Activated B cell treated with CpG ODN at 0.5 μM for 24 hours (primary cell): ENCODE data around the gene TMEM131L. TPM values are rescaled to one million over a fixed set of nuclear protein-coding genes. Genes with fewer than 3 reads are reported as not detected.
A peak's percentile ranks its signal among the peaks of the same experiment; 100 is the strongest.
"Not testable (repeated sequence)": the region's sequence is repeated elsewhere in the genome, so short reads cannot be mapped to it uniquely, and the experiment has no call there.

Experiments
- ATAC-seq: fragments of 200-7000 bp; cut with Tn5 transposase; one replicate; pipeline ENCODE4 v1.10.0; 2021; ENCODE audit warnings: low read depth, mild to moderate bottlenecking, moderate library complexity
- CTCF ChIA-PET: fragments of 350-600 bp; sonication (Branson Sonifier 250); formaldehyde crosslinking; loops from one replicate; lab custom pipeline; 2021; ENCODE audit warnings: antibody characterized with exemption; lab: Charles Lee
- POLR2A ChIA-PET: fragments of 350-600 bp; sonication (Branson Sonifier 250); formaldehyde crosslinking; loops from one replicate; lab custom pipeline; 2021; ENCODE audit warnings: antibody characterized with exemption; lab: Charles Lee
- DNase-seq: peaks from one replicate; pipeline ENCODE4 v3.0.0; 2022
- H3K27ac Mint-ChIP-seq: one replicate; pipeline ENCODE4 v1.8.0; 2020; ENCODE audit warnings: mixed read lengths
- H3K27me3 Mint-ChIP-seq: one replicate; pipeline ENCODE4 v1.8.0; 2021; ENCODE audit warnings: mixed read lengths
- H3K36me3 Mint-ChIP-seq: one replicate; pipeline ENCODE4 v1.8.0; 2021; ENCODE audit warnings: low read depth, mixed read lengths
- H3K4me1 Mint-ChIP-seq: one replicate; pipeline ENCODE4 v1.8.0; 2021; ENCODE audit warnings: mixed read lengths
- H3K4me3 Mint-ChIP-seq: one replicate; pipeline ENCODE4 v1.8.0; 2020; ENCODE audit warnings: mild to moderate bottlenecking, mixed read lengths
- H3K9me3 Mint-ChIP-seq: one replicate; pipeline ENCODE4 v1.8.0; 2020; ENCODE audit warnings: mixed read lengths
- intact Hi-C: fragments of 100-400 bp; cut with micrococcal nuclease; formaldehyde crosslinking; loops from one replicate; pipeline ENCODE4 v1.15.1; 2024
- total RNA-seq: library from RNA; stranded (reverse); gene quantifications from 2 replicates; pipeline ENCODE4 v1.2.3, GENCODE V29; 2022
- TF ChIP-seq, protein P1 (sequence below): fragments of 200-600 bp; IDR thresholded peaks from one replicate; pipeline ENCODE4 v1.8.0; 2022; ENCODE audit warnings: antibody characterized with exemption, mild to moderate bottlenecking

The TMEM131L gene
- total RNA-seq, 1 donor from 2014 or later = 193 TPM

DNA sequence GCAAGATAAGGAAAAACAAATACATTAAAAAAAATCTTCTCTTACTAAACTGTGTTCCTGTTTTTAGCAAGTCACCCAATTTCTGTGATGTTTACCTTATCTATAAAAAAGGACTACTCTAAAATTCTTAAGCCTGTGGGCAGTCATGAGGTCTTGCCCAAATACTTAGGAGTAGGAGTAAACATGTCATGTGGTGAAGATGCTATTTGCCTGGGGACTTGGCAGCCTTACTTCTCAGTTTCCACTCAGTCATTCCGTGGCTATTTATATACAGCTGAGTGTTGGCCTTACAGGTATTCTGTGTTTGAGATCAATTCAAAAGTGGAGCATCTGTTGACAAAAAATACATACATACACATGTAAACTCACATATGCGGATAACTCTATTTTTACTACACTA is 128.1 kb downstream of the TMEM131L start:
- peaks cover 89% of the 10 kb centered on the region for H3K36me3 Mint-ChIP-seq
- TF ChIP-seq, protein P1, sequence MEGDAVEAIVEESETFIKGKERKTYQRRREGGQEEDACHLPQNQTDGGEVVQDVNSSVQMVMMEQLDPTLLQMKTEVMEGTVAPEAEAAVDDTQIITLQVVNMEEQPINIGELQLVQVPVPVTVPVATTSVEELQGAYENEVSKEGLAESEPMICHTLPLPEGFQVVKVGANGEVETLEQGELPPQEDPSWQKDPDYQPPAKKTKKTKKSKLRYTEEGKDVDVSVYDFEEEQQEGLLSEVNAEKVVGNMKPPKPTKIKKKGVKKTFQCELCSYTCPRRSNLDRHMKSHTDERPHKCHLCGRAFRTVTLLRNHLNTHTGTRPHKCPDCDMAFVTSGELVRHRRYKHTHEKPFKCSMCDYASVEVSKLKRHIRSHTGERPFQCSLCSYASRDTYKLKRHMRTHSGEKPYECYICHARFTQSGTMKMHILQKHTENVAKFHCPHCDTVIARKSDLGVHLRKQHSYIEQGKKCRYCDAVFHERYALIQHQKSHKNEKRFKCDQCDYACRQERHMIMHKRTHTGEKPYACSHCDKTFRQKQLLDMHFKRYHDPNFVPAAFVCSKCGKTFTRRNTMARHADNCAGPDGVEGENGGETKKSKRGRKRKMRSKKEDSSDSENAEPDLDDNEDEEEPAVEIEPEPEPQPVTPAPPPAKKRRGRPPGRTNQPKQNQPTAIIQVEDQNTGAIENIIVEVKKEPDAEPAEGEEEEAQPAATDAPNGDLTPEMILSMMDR = no peak
- intact Hi-C loops = no loop called here
- no peak overlapping the region for H3K4me3 Mint-ChIP-seq
- H3K27me3 Mint-ChIP-seq = no peaks in the 10 kb centered on the region
- ATAC-seq (no peak), DNase-seq (no peak)
- POLR2A ChIA-PET = no interaction called here
- peaks cover 4% of the 10 kb centered on the region for H3K4me1 Mint-ChIP-seq
- H3K27ac Mint-ChIP-seq = no peak overlapping the region
- H3K9me3 Mint-ChIP-seq = no peaks in the 10 kb centered on the region
- CTCF ChIA-PET = no interaction called here

- peaks cover 82% of the 10 kb centered on the region for H3K36me3 Mint-ChIP-seq
- no peaks in the 10 kb centered on the region for H3K27me3 Mint-ChIP-seq
- POLR2A ChIA-PET = interaction anchor here (0.7 to 1.1 kb wide), 2 partner anchors 12 to 22 kb away, joined by 3 read pairs; no protein-coding TSS in a partner anchor
- no peak for DNase-seq
- no peaks in the 10 kb centered on the region for H3K9me3 Mint-ChIP-seq
- H3K4me3 Mint-ChIP-seq = no peak overlapping the region
- peaks cover 10% of the 10 kb centered on the region for H3K4me1 Mint-ChIP-seq
- peak overlapping the region; percentile 30 for H3K27ac Mint-ChIP-seq
- no peak for ATAC-seq
- TF ChIP-seq, protein P1 = no peak
- intact Hi-C loops = no loop called here
- CTCF ChIA-PET = interaction anchor here (1.3 kb wide), 1 partner anchor 22 kb away, joined by 3 read pairs; no protein-coding TSS in a partner anchor
These were observed 129.9 kb downstream of the TMEM131L start for GRCh38 chr4:153595894-153596601.

- ATAC-seq (no peak), DNase-seq (no peak)
- Mint-ChIP-seq H3K4me1 (peaks cover 10% of the 10 kb centered on the region), H3K27me3 (no peaks in the 10 kb centered on the region), H3K4me3 (no peak overlapping the region), H3K9me3 (no peaks in the 10 kb centered on the region), H3K36me3 (peaks cover 86% of the 10 kb centered on the region), H3K27ac (peak overlapping the region; percentile 7)
- ChIA-PET POLR2A (no interaction called here), CTCF (no interaction called here)
- TF ChIP-seq, protein P1 = no peak
- intact Hi-C loops = no loop called here
These were observed 136.6 kb downstream of the TMEM131L start for GRCh38 chr4:153602758-153603157.

- Mint-ChIP-seq H3K4me3 (no peak overlapping the region), H3K36me3 (peaks cover 86% of the 10 kb centered on the region), H3K27ac (no peak overlapping the region), H3K4me1 (peaks cover 10% of the 10 kb centered on the region), H3K9me3 (no peaks in the 10 kb centered on the region), H3K27me3 (no peaks in the 10 kb centered on the region)
- CTCF ChIA-PET = no interaction called here
- DNase-seq (no peak), ATAC-seq (no peak)
- POLR2A ChIA-PET = interaction anchor here (0.6 kb wide), 1 partner anchor 219 kb away, joined by 4 read pairs; no protein-coding TSS in a partner anchor
- intact Hi-C loops = no loop called here
- TF ChIP-seq, protein P1 = no peak
These were observed 137.1 kb downstream of the TMEM131L start for GRCh38 chr4:153603258-153603657.

- intact Hi-C loops = no loop called here
- H3K27ac Mint-ChIP-seq = no peak overlapping the region
These were observed 137.7 kb downstream of the TMEM131L start for GRCh38 chr4:153603835-153604234.

DNA sequence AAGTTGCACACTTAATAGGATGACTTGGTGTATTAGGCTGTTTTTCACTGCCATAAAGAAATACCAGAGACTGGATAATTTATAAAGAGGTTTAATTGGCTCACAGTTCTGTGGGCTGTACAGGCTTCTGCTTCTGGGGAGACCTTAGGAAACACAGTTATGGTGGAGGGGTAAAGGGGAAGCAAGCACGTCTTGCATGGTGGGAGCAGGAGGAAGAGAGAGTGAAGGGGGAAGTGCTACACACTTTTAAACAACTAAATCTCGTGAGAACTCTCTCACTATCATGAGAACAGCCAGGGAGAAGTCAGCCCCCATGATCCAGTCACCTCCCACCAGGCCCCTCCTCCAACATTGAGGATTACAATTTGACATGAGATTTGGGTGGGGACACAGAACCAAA is 142.9 kb downstream of the TMEM131L start:
- intact Hi-C loops, H3K4me3 Mint-ChIP-seq, H3K9me3 Mint-ChIP-seq, H3K27me3 Mint-ChIP-seq, DNase-seq, CTCF ChIA-PET, POLR2A ChIA-PET: not testable (repeated sequence)
- peak; percentile 54 for ATAC-seq
- Mint-ChIP-seq H3K27ac (peak overlapping the region; percentile 43), H3K36me3 (peaks cover 95% of the 10 kb centered on the region), H3K4me1 (peaks cover 11% of the 10 kb centered on the region)

More at GRCh38 chr4:153603835-153604234, 137.7 kb downstream of the TMEM131L start:
- peaks cover under 1% of the 10 kb centered on the region for H3K9me3 Mint-ChIP-seq
- ATAC-seq (no peak), DNase-seq (no peak)
- H3K4me3 Mint-ChIP-seq = no peak overlapping the region
- TF ChIP-seq, protein P1 = no peak
- peaks cover 14% of the 10 kb centered on the region for H3K4me1 Mint-ChIP-seq
- no peaks in the 10 kb centered on the region for H3K27me3 Mint-ChIP-seq
- ChIA-PET CTCF (no interaction called here), POLR2A (interaction anchor here (0.6 to 1.0 kb wide), 2 partner anchors 25 to 220 kb away, joined by 4 read pairs; no protein-coding TSS in a partner anchor)
- peaks cover 88% of the 10 kb centered on the region for H3K36me3 Mint-ChIP-seq
